Measurements from ENCODE around the gene SMCO1.

SMCO1 gene

DNA sequence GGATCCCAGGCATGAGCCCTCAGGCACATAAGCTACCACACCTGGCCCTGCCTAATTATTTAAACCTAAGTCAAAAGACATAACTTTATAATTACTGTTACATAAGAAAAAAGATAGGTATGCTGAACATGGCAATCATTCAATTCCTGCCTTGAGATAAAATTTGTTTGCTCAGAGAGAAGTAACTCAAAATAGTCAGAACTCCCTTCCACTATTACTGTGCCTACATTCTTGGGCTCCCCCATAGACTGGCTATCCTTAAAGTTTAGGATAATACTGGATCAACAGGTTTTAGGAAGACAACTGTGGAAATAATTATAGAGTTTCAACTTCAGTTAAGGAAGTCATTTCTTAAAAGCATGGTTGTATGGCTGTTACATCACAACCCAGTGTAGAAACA, 43.3 kb upstream of the SMCO1 start:
- Histone ChIP-seq H3K9me3 (ENCODE audit: insufficient read depth, low read length) (no peaks in the 10 kb centered on the region), H2AFZ (ENCODE audit: low read depth, low read length, severe bottlenecking) (no peak overlapping the region), H3K36me3 (ENCODE audit: low read length) (peaks cover 4% of the 10 kb centered on the region; the same call in 1 of the 2 replicates), H3K4me3 (ENCODE audit: insufficient read depth, low read length, poor library complexity, severe bottlenecking) (no peak overlapping the region), H4K20me1 (ENCODE audit: low read depth, low read length) (no peaks in the 10 kb centered on the region), H3K27ac (ENCODE audit: low read depth, low read length) (no peak overlapping the region), H3K9me2 (replicated peaks; ENCODE audit: insufficient read depth, low read length) (no peaks in the 10 kb centered on the region), H3K9ac (ENCODE audit: low read length) (no peak overlapping the region), H3K79me2 (ENCODE audit: insufficient read depth, low read length) (peaks cover 5% of the 10 kb centered on the region; the same call in 1 of the 2 replicates), H3K4me2 (ENCODE audit: low read depth, low read length, poor library complexity, severe bottlenecking) (no peak overlapping the region), H3F3A (ENCODE audit: insufficient read depth) (no peaks in the 10 kb centered on the region), H3K27me3 (ENCODE audit: low read length) (no peaks in the 10 kb centered on the region)
- TF ChIP-seq, protein P1, sequence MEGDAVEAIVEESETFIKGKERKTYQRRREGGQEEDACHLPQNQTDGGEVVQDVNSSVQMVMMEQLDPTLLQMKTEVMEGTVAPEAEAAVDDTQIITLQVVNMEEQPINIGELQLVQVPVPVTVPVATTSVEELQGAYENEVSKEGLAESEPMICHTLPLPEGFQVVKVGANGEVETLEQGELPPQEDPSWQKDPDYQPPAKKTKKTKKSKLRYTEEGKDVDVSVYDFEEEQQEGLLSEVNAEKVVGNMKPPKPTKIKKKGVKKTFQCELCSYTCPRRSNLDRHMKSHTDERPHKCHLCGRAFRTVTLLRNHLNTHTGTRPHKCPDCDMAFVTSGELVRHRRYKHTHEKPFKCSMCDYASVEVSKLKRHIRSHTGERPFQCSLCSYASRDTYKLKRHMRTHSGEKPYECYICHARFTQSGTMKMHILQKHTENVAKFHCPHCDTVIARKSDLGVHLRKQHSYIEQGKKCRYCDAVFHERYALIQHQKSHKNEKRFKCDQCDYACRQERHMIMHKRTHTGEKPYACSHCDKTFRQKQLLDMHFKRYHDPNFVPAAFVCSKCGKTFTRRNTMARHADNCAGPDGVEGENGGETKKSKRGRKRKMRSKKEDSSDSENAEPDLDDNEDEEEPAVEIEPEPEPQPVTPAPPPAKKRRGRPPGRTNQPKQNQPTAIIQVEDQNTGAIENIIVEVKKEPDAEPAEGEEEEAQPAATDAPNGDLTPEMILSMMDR (IDR thresholded peaks at IDR 0.05; ENCODE audit: insufficient read depth, low read length, poor library complexity, severe bottlenecking): no peak
- TF ChIP-seq EZH2phosphoT487 (conservative IDR thresholded peaks at IDR 0.05; ENCODE audit: low read length): no peak

DNA sequence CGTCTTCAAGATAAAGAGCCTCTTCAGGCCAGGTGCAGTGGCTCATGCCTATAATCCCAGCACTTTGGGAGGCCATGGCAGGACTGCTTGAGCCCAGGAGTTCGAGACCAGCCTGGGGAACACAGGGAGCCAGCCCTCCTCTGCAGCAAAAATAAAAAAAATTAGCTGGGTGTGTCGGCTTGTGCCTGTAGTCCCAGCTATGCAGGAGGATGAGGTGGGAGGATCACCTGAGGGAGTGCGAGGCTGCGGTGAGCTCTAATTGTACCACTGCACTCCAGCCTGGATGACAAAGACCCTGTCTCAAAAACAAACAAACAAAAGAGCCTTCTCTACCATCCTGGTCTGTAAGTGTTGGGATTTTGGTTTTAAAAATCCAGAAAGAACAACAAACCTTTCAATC, 42.1 kb upstream of the SMCO1 start:
- Histone ChIP-seq H3K4me3 (ENCODE audit: insufficient read depth, low read length, poor library complexity, severe bottlenecking) (no peak overlapping the region), H3K4me2 (ENCODE audit: low read depth, low read length, poor library complexity, severe bottlenecking) (no peak overlapping the region), H3K79me2 (ENCODE audit: insufficient read depth, low read length) (no peaks in the 10 kb centered on the region), H3K27me3 (ENCODE audit: low read length) (no peaks in the 10 kb centered on the region), H4K20me1 (ENCODE audit: low read depth, low read length) (no peaks in the 10 kb centered on the region), H3K36me3 (ENCODE audit: low read length) (peaks cover 4% of the 10 kb centered on the region; the same call in 1 of the 2 replicates), H2AFZ (ENCODE audit: low read depth, low read length, severe bottlenecking) (no peak overlapping the region), H3F3A (ENCODE audit: insufficient read depth) (no peaks in the 10 kb centered on the region), H3K27ac (ENCODE audit: low read depth, low read length) (no peak overlapping the region), H3K9me2 (replicated peaks; ENCODE audit: insufficient read depth, low read length) (no peaks in the 10 kb centered on the region), H3K9ac (ENCODE audit: low read length) (no peak overlapping the region), H3K9me3 (ENCODE audit: insufficient read depth, low read length) (no peaks in the 10 kb centered on the region)
- no peak for TF ChIP-seq EZH2phosphoT487 (conservative IDR thresholded peaks at IDR 0.05; ENCODE audit: low read length)
- TF ChIP-seq, protein P1 (IDR thresholded peaks at IDR 0.05; ENCODE audit: insufficient read depth, low read length, poor library complexity, severe bottlenecking): no peak

DNA sequence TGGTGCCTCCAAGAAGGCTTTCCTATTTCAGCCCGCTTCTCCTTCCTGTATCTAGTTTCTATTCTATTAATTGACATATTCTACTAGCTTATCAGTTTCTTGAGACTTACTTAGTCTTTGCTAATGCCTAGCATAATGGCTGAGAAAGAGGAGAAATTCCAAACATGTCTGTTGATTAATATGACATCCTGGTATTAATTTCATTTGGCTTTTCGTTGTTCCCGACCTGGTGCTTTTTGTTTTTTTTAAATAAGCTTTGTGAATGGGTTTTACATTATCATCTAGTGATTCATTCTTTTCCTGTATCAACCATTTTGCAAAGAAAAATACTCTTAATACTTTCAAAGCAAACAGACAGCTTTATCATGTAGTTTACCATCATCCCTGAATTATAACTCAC, 40.1 kb upstream of the SMCO1 start:
- no peaks in the 10 kb centered on the region for H4K20me1 ChIP-seq (ENCODE audit: low read depth, low read length)
- no peak overlapping the region for H3K4me3 ChIP-seq (ENCODE audit: insufficient read depth, low read length, poor library complexity, severe bottlenecking)
- TF ChIP-seq, protein P1 (IDR thresholded peaks at IDR 0.05; ENCODE audit: insufficient read depth, low read length, poor library complexity, severe bottlenecking): no peak
- no peak for TF ChIP-seq EZH2phosphoT487 (conservative IDR thresholded peaks at IDR 0.05; ENCODE audit: low read length)
- H3K4me2 ChIP-seq (ENCODE audit: low read depth, low read length, poor library complexity, severe bottlenecking): no peak overlapping the region
- no peaks in the 10 kb centered on the region for H3K79me2 ChIP-seq (ENCODE audit: insufficient read depth, low read length)
- no peaks in the 10 kb centered on the region for H3F3A ChIP-seq (ENCODE audit: insufficient read depth)
- no peak overlapping the region for H3K27ac ChIP-seq (ENCODE audit: low read depth, low read length)
- H3K9me2 ChIP-seq (replicated peaks; ENCODE audit: insufficient read depth, low read length): no peaks in the 10 kb centered on the region
- no peaks in the 10 kb centered on the region for H3K27me3 ChIP-seq (ENCODE audit: low read length)
- H3K9ac ChIP-seq (ENCODE audit: low read length): no peak overlapping the region
- H3K9me3 ChIP-seq (ENCODE audit: insufficient read depth, low read length): peaks cover 1% of the 10 kb centered on the region; the same call in 1 of the 2 replicates
- no peak overlapping the region for H2AFZ ChIP-seq (ENCODE audit: low read depth, low read length, severe bottlenecking)
- H3K36me3 ChIP-seq (ENCODE audit: low read length): no peaks in the 10 kb centered on the region
